G401 (cell line): Measurements from ENCODE around the gene PDGFA. TPM values are rescaled to one million over a fixed set of nuclear protein-coding genes. Genes with fewer than 3 reads are reported as not detected.

Experiments
- DNase-seq: peaks from one replicate; pipeline ENCODE4 v3.0.0-alpha.2; 2015; ENCODE audit warnings: low spot score
- in situ Hi-C: cut with HindIII; loops from 2 replicates; pipeline ENCODE4 v1.10.0; 2016; ENCODE audit warnings: low sequenced_read_pairs, mixed read lengths
- total RNA-seq: library from RNA; depleted of rRNA; stranded (reverse); fragments of >200 nt; shearing (Covaris generic); gene quantifications from 2 replicates; pipeline ENCODE4 v1.2.3, GENCODE V29; 2014; rRNA removed

Gene PDGFA
- total RNA-seq, 1 experiment from 2014 or later: 0.34 TPM

DNA sequence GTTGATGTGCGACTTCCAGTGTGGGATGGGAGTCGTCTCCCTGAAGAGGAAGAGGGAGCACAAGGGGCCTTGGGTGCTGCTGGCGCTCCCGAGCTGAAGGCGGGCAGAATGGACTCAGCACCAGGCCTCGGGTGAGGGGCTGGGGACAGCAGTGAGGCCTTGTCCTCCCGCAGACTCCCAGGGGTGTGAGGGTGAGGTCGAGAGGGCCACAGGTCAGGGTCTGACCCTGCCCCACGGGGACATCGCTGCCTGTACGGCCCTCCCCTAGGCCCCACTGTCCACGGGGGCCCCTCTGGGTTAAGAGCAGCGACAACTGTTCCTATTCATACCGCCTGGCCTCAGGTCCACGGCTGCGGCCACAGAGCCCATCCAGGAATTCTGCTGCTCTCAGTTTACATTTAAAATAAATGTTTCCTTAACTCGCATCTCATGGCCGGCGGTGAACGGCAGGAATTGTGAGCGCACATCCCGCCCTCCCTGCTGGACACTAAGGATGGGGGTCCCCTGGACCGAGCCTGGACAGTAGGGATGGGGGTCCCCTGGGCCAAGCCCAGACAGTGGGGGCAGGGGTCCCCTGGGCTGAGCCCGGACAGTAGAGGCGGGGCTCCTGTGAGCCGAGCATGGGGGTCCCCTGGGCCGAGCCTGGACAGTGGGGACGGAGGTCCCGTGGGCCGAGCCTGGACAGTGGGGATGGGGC is 61.7 kb downstream of the PDGFA start:
- in situ Hi-C loops: no loop called here
- no peak for DNase-seq

GRCh38 chr7:455110-455928 is 64.3 kb downstream of the PDGFA start:
- DNase-seq: no peak
- in situ Hi-C loops: no loop called here

- in situ Hi-C loops: no loop called here
- DNase-seq: no peak
Measured at GRCh38 chr7:454356-455109, 65.1 kb downstream of the PDGFA start.

DNA sequence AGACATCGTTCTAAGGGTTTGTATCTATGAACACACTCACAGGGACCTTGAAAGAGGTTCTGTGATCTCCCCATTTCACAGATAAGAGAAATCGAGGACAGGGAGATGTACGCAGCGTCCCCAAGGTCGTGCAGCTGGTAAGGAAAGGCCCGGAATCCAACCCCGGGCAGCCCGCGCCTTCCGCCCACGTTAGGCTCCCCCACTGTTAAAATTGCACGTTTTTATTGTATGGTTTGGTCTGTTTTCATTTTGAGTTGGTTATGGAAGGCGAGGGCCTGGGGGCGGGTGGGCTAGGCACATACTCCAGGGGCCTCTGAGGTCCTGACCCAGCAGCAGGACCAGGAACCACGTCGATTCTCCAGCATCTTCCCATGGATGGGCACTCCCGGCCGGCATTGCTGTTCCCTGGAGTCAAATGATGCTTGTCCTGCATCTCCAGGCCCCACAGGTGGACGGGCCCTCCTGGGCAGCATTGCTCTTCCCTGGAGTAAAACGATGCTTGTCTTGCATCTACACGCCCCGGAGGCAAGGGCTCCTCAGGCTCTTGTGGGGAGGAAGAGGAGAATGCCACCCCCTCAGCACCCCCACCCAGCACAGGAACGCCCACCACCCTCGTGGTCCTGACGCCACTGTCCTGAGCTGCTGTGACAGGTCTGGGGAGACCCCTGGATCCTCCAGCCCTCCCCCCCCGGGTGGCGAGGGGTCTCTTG is 65.9 kb downstream of the PDGFA start:
- in situ Hi-C loops: no loop called here
- DNase-seq: no peak

DNA sequence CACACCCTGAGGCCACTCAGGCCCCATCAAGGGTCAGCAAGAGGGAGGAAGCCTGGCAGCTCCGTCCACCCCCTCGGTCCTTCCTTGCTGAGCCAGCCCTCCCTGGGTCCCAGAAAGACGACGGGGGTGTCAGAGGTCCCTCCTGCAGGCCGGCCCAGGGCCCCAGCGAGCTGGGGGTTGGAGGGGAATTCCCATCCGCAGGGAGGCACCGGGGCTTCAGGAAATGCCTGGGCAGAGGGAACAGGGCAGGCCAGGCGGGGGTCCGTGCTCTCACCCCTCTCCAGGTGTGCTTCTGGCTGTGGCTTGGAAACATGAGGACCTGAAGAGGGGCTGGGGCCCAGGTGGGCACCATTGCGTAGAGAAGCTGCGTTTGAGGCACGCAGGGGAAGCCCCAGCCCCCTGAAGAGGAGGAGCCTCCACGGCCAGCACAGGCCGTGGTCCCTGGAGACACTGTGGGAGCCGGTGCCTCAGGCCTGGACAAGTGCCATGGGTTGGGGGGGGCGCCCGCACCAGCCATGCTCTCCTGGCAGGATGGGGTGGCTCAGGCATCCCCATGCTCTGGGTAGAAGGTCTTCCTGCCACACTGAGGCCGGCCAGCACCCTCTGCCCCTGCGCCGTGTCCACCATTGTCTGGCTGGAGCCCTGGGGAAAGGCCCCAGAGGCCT is 66.7 kb downstream of the PDGFA start:
- DNase-seq: no peak
- in situ Hi-C loops: no loop called here

GRCh38 chr7:452226-452751 is 67.4 kb downstream of the PDGFA start:
- in situ Hi-C loops: no loop called here
- no peak for DNase-seq

GRCh38 chr7:451255-452225 is 68.1 kb downstream of the PDGFA start:
- in situ Hi-C loops: no loop called here
- no peak for DNase-seq

- in situ Hi-C loops: no loop called here
- no peak for DNase-seq
Measured at GRCh38 chr7:450741-451140, 68.9 kb downstream of the PDGFA start.

GRCh38 chr7:450036-450435 is 69.6 kb downstream of the PDGFA start:
- in situ Hi-C loops: no loop called here
- no peak for DNase-seq

DNA sequence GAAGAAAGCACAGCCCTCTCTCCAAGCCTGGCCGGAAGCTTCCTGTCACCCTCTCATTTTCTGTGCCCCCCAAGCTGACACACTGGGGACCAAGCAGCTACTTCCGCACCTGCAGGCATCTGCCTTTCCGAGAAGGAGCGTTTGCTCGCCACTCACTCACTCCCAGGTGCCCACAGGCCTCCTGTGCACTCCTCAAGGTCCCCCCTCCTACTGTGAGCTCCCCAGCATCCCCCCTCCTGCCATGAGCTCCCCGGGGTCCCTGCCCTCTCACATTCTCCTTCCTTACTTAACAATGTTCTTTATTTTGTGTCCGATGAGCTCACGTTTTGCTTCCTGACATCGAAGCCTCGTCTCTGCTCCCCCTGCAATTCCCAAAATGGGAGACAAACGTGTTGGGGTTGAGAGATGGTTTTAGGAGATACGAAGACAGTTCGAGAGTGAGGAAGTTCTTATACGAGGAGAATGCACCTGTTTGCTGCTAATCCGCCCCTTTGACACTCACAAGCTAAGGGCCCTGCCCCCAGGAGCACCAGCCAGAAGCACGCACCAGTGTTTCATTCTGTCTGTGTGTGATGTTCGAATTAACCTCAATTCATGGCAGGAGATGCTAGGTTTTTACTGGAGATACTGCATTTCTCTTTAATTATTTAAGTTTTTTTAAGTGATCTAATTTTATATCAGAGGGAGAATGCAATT is 70.2 kb downstream of the PDGFA start:
- no peak for DNase-seq
- in situ Hi-C loops: no loop called here

GRCh38 chr7:447523-447922 is 72.1 kb downstream of the PDGFA start:
- no peak for DNase-seq
- in situ Hi-C loops: no loop called here

Other genes with a start within 250 kb of the PDGFA start
- not detected in 2 replicates for gene FOXL3, start 229.7 kb downstream of the PDGFA start, total RNA-seq
- gene DNAAF5, start 206.9 kb upstream of the PDGFA start, total RNA-seq: 54.0 and 63.5 TPM in 2 replicates
- 73.7 and 83.1 TPM in 2 replicates for gene PRKAR1B, start 207.4 kb upstream of the PDGFA start, total RNA-seq